ENCODE data around the gene PAFAH1B2.

GRCh38 chr11:117220568-117220967, 76.5 kb downstream of the PAFAH1B2 start:
- TF ChIP-seq POLR2A (IDR thresholded peaks at IDR 0.05; ENCODE audit: low read depth, low read length) (no peak), TAF1 (IDR thresholded peaks at IDR 0.05; ENCODE audit: borderline replicate concordance, low read depth, low read length) (no peak)

Measured in GM12892 (cell line).